Karpas-422 (cell line): ENCODE measurements around the gene CDKN1A. TPM values are rescaled to one million over a fixed set of nuclear protein-coding genes. Genes with fewer than 3 reads are reported as not detected.
A peak's percentile ranks its signal among the peaks of the same experiment; 100 is the strongest.

Source experiments
- DNase-seq: peaks from one replicate; pipeline ENCODE4 v3.0.0-alpha.2; 2015
- H2AFZ ChIP-seq: fragments of 200-600 bp; sonication (generic); 2 replicates; pipeline ENCODE4 v1.6.1; 2014; ENCODE audit warnings: antibody characterized with exemption, low read length, mixed read lengths
- H3K27ac ChIP-seq: fragments of 200-600 bp; sonication (generic); 2 replicates; pipeline ENCODE4 v1.5.1; 2014; ENCODE audit warnings: mild to moderate bottlenecking, low read length, moderate library complexity
- H3K27me3 ChIP-seq: fragments of 200-600 bp; sonication (generic); 2 replicates; pipeline ENCODE4 v1.6.1; 2014; ENCODE audit warnings: low read length, mixed read lengths
- H3K36me3 ChIP-seq: fragments of 200-600 bp; sonication (generic); 2 replicates; pipeline ENCODE4 v1.6.1; 2014; ENCODE audit warnings: low read length, mixed read lengths; ENCODE audit not compliant: insufficient read depth
- H3K4me1 ChIP-seq: fragments of 200-600 bp; sonication (generic); 2 replicates; pipeline ENCODE4 v1.6.1; 2014; ENCODE audit warnings: mild to moderate bottlenecking, low read length, mixed read lengths
- H3K4me2 ChIP-seq: fragments of 200-600 bp; sonication (generic); 2 replicates; pipeline ENCODE4 v1.6.1; 2014; ENCODE audit warnings: low read length, low read depth, mild to moderate bottlenecking; ENCODE audit not compliant: poor library complexity, severe bottlenecking
- H3K4me3 ChIP-seq: fragments of 200-600 bp; sonication (generic); 2 replicates; pipeline ENCODE4 v1.5.1; 2014; ENCODE audit warnings: mild to moderate bottlenecking, antibody characterized with exemption, low read length, mixed read lengths
- H3K79me2 ChIP-seq: fragments of 200-600 bp; sonication (generic); 2 replicates; pipeline ENCODE4 v1.6.1; 2014; ENCODE audit warnings: mild to moderate bottlenecking, low read length, mixed read lengths
- H3K9ac ChIP-seq: fragments of 200-600 bp; sonication (generic); 2 replicates; pipeline ENCODE4 v1.6.0; 2014; ENCODE audit warnings: low read length
- H3K9me2 ChIP-seq: fragments of 200-600 bp; sonication (generic), shearing (Covaris generic); replicated peaks from 2 replicates; pipeline ENCODE4 v1.6.0; 2014; ENCODE audit warnings: mild to moderate bottlenecking, low read length, moderate library complexity; ENCODE audit not compliant: insufficient read depth
- H3K9me3 ChIP-seq: fragments of 300-700, 200-600 bp; sonication (generic); 2 replicates; pipeline ENCODE4 v1.6.1; 2014; ENCODE audit warnings: low read length, mixed read lengths
- H4K20me1 ChIP-seq: fragments of 200-600 bp; sonication (generic); 2 replicates; pipeline ENCODE4 v1.6.1; 2014; ENCODE audit warnings: mild to moderate bottlenecking, antibody characterized with exemption, low read length, low read depth; ENCODE audit not compliant: insufficient read depth
- total RNA-seq: library from RNA; depleted of rRNA; stranded (reverse); fragments of >200 nt; shearing (Covaris generic); gene quantifications from 2 replicates; pipeline ENCODE4 v1.2.3, GENCODE V29; 2014; ENCODE audit warnings: low replicate concordance

Gene CDKN1A
- total RNA-seq, 1 experiment from 2014 or later = 6.8 TPM

GRCh38 chr6:36698871-36699271 lies 20.4 kb downstream of the CDKN1A start:
- H3K4me1 ChIP-seq = no peaks in the 10 kb centered on the region
- H4K20me1 ChIP-seq = no peaks in the 10 kb centered on the region
- H2AFZ ChIP-seq = no peak overlapping the region
- no peak for DNase-seq
- no peaks in the 10 kb centered on the region for H3K79me2 ChIP-seq
- H3K9me3 ChIP-seq = no peaks in the 10 kb centered on the region
- no peak overlapping the region for H3K9ac ChIP-seq
- no peak overlapping the region for H3K4me2 ChIP-seq
- no peaks in the 10 kb centered on the region for H3K9me2 ChIP-seq
- no peak overlapping the region for H3K27ac ChIP-seq
- H3K4me3 ChIP-seq = no peak overlapping the region
- no peaks in the 10 kb centered on the region for H3K36me3 ChIP-seq
- no peaks in the 10 kb centered on the region for H3K27me3 ChIP-seq

DNA sequence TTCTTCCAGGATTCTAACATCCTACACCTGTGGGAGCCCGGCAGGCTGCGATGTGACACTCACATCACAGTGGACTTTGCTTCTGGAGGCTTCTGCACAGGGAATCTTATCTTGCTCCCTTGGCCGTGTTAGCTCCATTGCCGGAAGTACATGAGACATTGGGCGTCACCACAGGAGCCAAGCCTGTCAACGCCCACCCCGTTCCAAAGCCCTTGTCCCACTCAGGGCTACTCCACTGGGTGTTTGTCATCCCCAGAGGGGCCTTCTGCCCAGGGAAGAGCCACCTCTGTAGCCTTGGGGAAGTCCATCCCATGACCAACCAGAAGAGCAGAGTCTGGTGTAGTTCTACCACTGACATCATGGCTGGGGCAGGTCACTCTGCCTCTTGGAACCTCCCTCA lies 20.8 kb downstream of the CDKN1A start:
- Histone ChIP-seq H3K9me3 (no peaks in the 10 kb centered on the region), H3K9ac (no peak overlapping the region), H2AFZ (no peak overlapping the region), H3K9me2 (no peaks in the 10 kb centered on the region), H3K27me3 (no peaks in the 10 kb centered on the region), H3K79me2 (no peaks in the 10 kb centered on the region), H4K20me1 (no peaks in the 10 kb centered on the region), H3K36me3 (no peaks in the 10 kb centered on the region), H3K4me2 (no peak overlapping the region), H3K27ac (no peak overlapping the region), H3K4me1 (no peaks in the 10 kb centered on the region), H3K4me3 (no peak overlapping the region)
- no peak for DNase-seq

- no peaks in the 10 kb centered on the region for H3K36me3 ChIP-seq
- no peaks in the 10 kb centered on the region for H3K4me1 ChIP-seq
- no peaks in the 10 kb centered on the region for H3K9me3 ChIP-seq
- H3K27me3 ChIP-seq = no peaks in the 10 kb centered on the region
- DNase-seq = no peak
- H3K9ac ChIP-seq = no peak overlapping the region
- no peak overlapping the region for H3K27ac ChIP-seq
- no peak overlapping the region for H3K4me2 ChIP-seq
- H4K20me1 ChIP-seq = no peaks in the 10 kb centered on the region
- H3K4me3 ChIP-seq = no peak overlapping the region
- no peak overlapping the region for H2AFZ ChIP-seq
- H3K79me2 ChIP-seq = no peaks in the 10 kb centered on the region
- no peaks in the 10 kb centered on the region for H3K9me2 ChIP-seq
Measured at GRCh38 chr6:36700071-36700812, 21.7 kb downstream of the CDKN1A start.

DNA sequence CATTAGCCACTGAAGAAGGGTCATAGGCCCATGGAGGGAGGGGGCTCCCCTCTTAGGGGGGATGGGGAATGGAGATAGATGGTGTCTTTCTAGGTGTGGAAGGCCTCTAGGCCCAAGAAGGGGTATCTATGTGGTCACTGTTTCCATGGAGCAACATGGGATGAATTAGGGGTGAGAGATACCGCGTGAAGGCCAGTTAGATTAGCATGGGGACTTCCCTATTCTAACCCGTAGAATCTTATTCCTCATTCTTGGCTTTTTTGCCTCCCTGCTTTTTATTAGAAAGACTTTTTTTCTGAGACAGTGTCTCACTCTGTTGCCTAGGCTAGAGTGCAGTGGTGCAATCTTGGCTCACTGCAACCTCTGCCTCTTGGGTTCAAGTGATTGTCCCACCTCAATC lies 22.3 kb downstream of the CDKN1A start:
- H3K9ac ChIP-seq = no peak overlapping the region
- H3K36me3 ChIP-seq = no peaks in the 10 kb centered on the region
- H3K9me2 ChIP-seq = no peaks in the 10 kb centered on the region
- H3K4me2 ChIP-seq = no peak overlapping the region
- H3K9me3 ChIP-seq = no peaks in the 10 kb centered on the region
- H3K27ac ChIP-seq = no peak overlapping the region
- H3K79me2 ChIP-seq = no peaks in the 10 kb centered on the region
- H3K4me1 ChIP-seq = no peaks in the 10 kb centered on the region
- no peak for DNase-seq
- no peak overlapping the region for H3K4me3 ChIP-seq
- no peaks in the 10 kb centered on the region for H3K27me3 ChIP-seq
- no peaks in the 10 kb centered on the region for H4K20me1 ChIP-seq
- no peak overlapping the region for H2AFZ ChIP-seq

DNA sequence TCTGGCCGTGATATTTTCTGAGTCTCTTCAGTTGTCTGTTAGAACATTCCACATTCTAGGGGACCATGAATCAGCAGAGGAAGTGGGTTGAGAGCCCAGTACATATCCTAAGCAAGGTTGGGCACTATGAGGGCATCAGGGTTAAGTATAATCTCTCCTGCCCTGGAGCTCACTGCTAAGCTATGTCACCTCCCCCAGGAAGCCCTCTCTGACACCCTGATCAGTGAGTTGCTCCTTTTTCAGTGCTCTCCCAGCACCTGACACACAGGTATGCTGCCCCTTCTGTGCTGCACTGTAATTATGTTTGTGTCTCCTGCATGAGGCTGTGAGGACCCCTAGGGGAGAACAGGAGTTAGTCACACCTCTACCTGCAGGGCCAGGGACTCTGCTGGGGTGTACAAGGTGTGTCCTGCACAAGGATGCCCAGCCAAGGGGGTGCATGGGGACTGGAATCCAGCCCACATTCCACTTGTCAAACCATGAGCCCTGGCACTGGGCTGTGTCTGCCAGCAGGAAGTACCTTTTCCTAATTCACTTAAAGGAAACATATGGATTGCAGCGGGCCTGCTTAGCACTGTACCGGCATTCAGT lies 23.0 kb downstream of the CDKN1A start:
- H3K4me3 ChIP-seq = no peak overlapping the region
- H4K20me1 ChIP-seq = no peaks in the 10 kb centered on the region
- H3K79me2 ChIP-seq = no peaks in the 10 kb centered on the region
- no peak overlapping the region for H3K4me2 ChIP-seq
- H3K4me1 ChIP-seq = no peaks in the 10 kb centered on the region
- H3K27me3 ChIP-seq = no peaks in the 10 kb centered on the region
- H3K9me2 ChIP-seq = no peaks in the 10 kb centered on the region
- DNase-seq = peak; percentile 58
- no peak overlapping the region for H2AFZ ChIP-seq
- no peak overlapping the region for H3K27ac ChIP-seq
- H3K9ac ChIP-seq = no peak overlapping the region
- no peaks in the 10 kb centered on the region for H3K9me3 ChIP-seq
- no peaks in the 10 kb centered on the region for H3K36me3 ChIP-seq

- H3K9me3 ChIP-seq = no peaks in the 10 kb centered on the region
- no peak overlapping the region for H3K9ac ChIP-seq
- no peaks in the 10 kb centered on the region for H3K4me1 ChIP-seq
- no peak overlapping the region for H2AFZ ChIP-seq
- no peak overlapping the region for H3K27ac ChIP-seq
- H3K27me3 ChIP-seq = no peaks in the 10 kb centered on the region
- H3K9me2 ChIP-seq = no peaks in the 10 kb centered on the region
- no peaks in the 10 kb centered on the region for H4K20me1 ChIP-seq
- DNase-seq = no peak
- no peak overlapping the region for H3K4me3 ChIP-seq
- no peak overlapping the region for H3K4me2 ChIP-seq
- no peaks in the 10 kb centered on the region for H3K79me2 ChIP-seq
- no peaks in the 10 kb centered on the region for H3K36me3 ChIP-seq
Measured at GRCh38 chr6:36702656-36703055, 24.1 kb downstream of the CDKN1A start.

- Histone ChIP-seq H3K9me3 (no peaks in the 10 kb centered on the region), H3K4me3 (no peak overlapping the region), H3K27ac (no peak overlapping the region), H2AFZ (no peak overlapping the region), H4K20me1 (no peaks in the 10 kb centered on the region), H3K27me3 (no peaks in the 10 kb centered on the region), H3K79me2 (no peaks in the 10 kb centered on the region), H3K4me2 (no peak overlapping the region), H3K36me3 (no peaks in the 10 kb centered on the region), H3K9me2 (no peaks in the 10 kb centered on the region), H3K4me1 (no peaks in the 10 kb centered on the region), H3K9ac (no peak overlapping the region)
- no peak for DNase-seq
Measured at GRCh38 chr6:36703081-36703606, 24.6 kb downstream of the CDKN1A start.

DNA sequence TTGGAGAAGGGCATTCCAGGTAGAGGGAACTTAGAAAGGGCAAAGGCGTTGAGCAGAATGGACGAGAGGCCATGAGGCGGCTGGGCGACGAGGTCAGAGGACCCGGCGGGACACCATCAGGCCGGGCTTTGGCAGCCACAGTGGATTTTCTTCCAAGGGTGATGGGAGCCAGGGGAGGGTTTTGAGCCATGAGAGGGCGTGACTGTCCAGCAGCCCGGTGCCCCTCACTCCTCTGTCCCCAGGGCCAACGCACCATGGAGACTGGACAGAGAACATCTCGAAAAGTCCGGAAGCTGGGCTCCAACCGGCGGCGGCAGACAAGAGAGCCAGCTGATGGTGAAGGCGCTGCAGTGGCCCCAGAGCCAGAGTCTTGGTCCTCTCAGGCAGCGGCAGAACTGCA lies 25.5 kb downstream of the CDKN1A start:
- no peaks in the 10 kb centered on the region for H3K36me3 ChIP-seq
- H3K79me2 ChIP-seq = no peaks in the 10 kb centered on the region
- H2AFZ ChIP-seq = no peak overlapping the region
- H3K9ac ChIP-seq = no peak overlapping the region
- no peak for DNase-seq
- no peaks in the 10 kb centered on the region for H3K27me3 ChIP-seq
- no peaks in the 10 kb centered on the region for H3K9me2 ChIP-seq
- no peaks in the 10 kb centered on the region for H4K20me1 ChIP-seq
- H3K4me3 ChIP-seq = no peak overlapping the region
- H3K4me1 ChIP-seq = no peaks in the 10 kb centered on the region
- no peak overlapping the region for H3K4me2 ChIP-seq
- no peaks in the 10 kb centered on the region for H3K9me3 ChIP-seq
- no peak overlapping the region for H3K27ac ChIP-seq
